AG09309 (cell line): ENCODE measurements around the gene PAMR1.
A peak's percentile ranks its signal among the peaks of the same experiment; 100 is the strongest.
"Not testable (repeated sequence)": the region's sequence is repeated elsewhere in the genome, so short reads cannot be mapped to it uniquely, and the experiment has no call there.

ENCODE experiments used
- DNase-seq: peaks from one replicate; pipeline ENCODE4 v3.0.0-alpha.2; 2010; ENCODE audit warnings: low read depth
- H3K4me3 ChIP-seq: 2 replicates; pipeline ENCODE4 v1.5.1; 2011; ENCODE audit warnings: mild to moderate bottlenecking, low read depth, low read length, moderate library complexity; ENCODE audit not compliant: control insufficient read depth
- CTCF ChIP-seq: IDR thresholded peaks from 2 replicates; pipeline ENCODE4 v1.5.1; 2011; ENCODE audit warnings: mild to moderate bottlenecking, low read depth, low read length, inconsistent platforms; ENCODE audit not compliant: insufficient read depth, control insufficient read depth; ENCODE audit errors: missing control alignments

Gene PAMR1

GRCh38 chr11:35523331-35523768, 2.1 kb downstream of the PAMR1 start:
- H3K4me3 ChIP-seq = no peak overlapping the region; the same call in 1 of the 2 replicates
- peak; percentile 21 for DNase-seq
- no peak for TF ChIP-seq CTCF

GRCh38 chr11:35522091-35522490, 3.3 kb downstream of the PAMR1 start:
- not testable (repeated sequence) for DNase-seq, H3K4me3 ChIP-seq

GRCh38 chr11:35520376-35520775, 5.0 kb downstream of the PAMR1 start:
- DNase-seq = no peak
- TF ChIP-seq CTCF = no peak
- no peak overlapping the region for H3K4me3 ChIP-seq

GRCh38 chr11:35518766-35519165, 6.7 kb downstream of the PAMR1 start:
- peak; percentile 23 for DNase-seq
- TF ChIP-seq CTCF = no peak
- no peak overlapping the region for H3K4me3 ChIP-seq

GRCh38 chr11:35517481-35517880, 7.9 kb downstream of the PAMR1 start:
- no peak overlapping the region for H3K4me3 ChIP-seq
- DNase-seq = no peak
- no peak for TF ChIP-seq CTCF

GRCh38 chr11:35516403-35516802, 9.0 kb downstream of the PAMR1 start:
- H3K4me3 ChIP-seq = no peak overlapping the region
- TF ChIP-seq CTCF = no peak
- DNase-seq = no peak

GRCh38 chr11:35515224-35515623, 10.2 kb downstream of the PAMR1 start:
- no peak overlapping the region for H3K4me3 ChIP-seq
- no peak for TF ChIP-seq CTCF
- DNase-seq = no peak
